Stomach (tissue), 9 donors: ENCODE measurements around the gene THSD4. TPM values are rescaled to one million over a fixed set of nuclear protein-coding genes. Genes with fewer than 3 reads are reported as not detected.
A peak's percentile ranks its signal among the peaks of the same experiment; 100 is the strongest.

Source experiments
- DNase-seq, 2 donors: peaks; one replicate each; pipeline versions ENCODE4 v3.0.0 to v3.0.0-alpha.2; 2013 to 2019
- H3K27ac ChIP-seq, 5 donors: fragments of 200-600 bp in 4 of 5; sonication (generic) in 4 of 5; one replicate each; pipeline ENCODE4 v1.5.1; 2013 to 2019; ENCODE audit warnings: mild to moderate bottlenecking in 1 of 5, moderate library complexity in 1 of 5
- H3K27me3 ChIP-seq, 3 donors: fragments of 200-600 bp; sonication (generic); one replicate each; pipeline ENCODE4 v1.5.1; 2017 to 2019; ENCODE audit warnings: mixed run types in 1 of 3
- H3K36me3 ChIP-seq, 4 donors: fragments of 200-600 bp; sonication (generic); 1 replicate in 3 of 4; 2 replicates in 1 of 4; pipeline ENCODE4 v1.5.1; 2016 to 2019
- H3K4me1 ChIP-seq, 4 donors: fragments of 200-600 bp; sonication (generic); one replicate each; pipeline ENCODE4 v1.5.1; 2016 to 2019
- H3K4me3 ChIP-seq, 4 donors: fragments of 200-600 bp; sonication (generic) in 3 of 4; one replicate each; pipeline ENCODE4 v1.5.1; 2016 to 2019; ENCODE audit warnings: mild to moderate bottlenecking in 1 of 4
- H3K9me3 ChIP-seq, 4 donors: fragments of 200-600 bp; sonication (generic); one replicate each; pipeline ENCODE4 v1.5.1; 2016 to 2019
- CTCF ChIP-seq, 7 experiments: fragments of 450-650 bp in 4 of 7; fragments of 200-600 bp in 3 of 7; sonication (generic) in 3 of 7; IDR thresholded peaks; one replicate each; pipeline ENCODE4 v1.5.1; 2016 to 2019; ENCODE audit warnings: antibody characterized with exemption in 7 of 7, control low read depth in 2 of 7, mild to moderate bottlenecking in 1 of 7
- EP300 ChIP-seq: sonication (generic); formaldehyde crosslinking; IDR thresholded peaks from one replicate; pipeline ENCODE4 v1.6.1; 2017; ENCODE audit warnings: antibody characterized with exemption
- POLR2A ChIP-seq, 4 donors: fragments of 450-650 bp; IDR thresholded peaks; one replicate each; pipeline ENCODE4 v1.6.1; 2016; ENCODE audit warnings: antibody characterized with exemption in 4 of 4, control low read depth in 2 of 4, mild to moderate bottlenecking in 1 of 4, moderate library complexity in 1 of 4
- POLR2AphosphoS5 ChIP-seq, 3 donors: sonication (generic); formaldehyde crosslinking; IDR thresholded peaks; one replicate each; pipeline ENCODE4 v1.6.1; 2016; ENCODE audit warnings: antibody characterized with exemption in 3 of 3
- WGBS, 5 donors: extraction: QIAGEN DNeasy Blood & Tissue Kit in 3 of 5; methylation state at CpG; one replicate each; pipeline versions ENCODE4 v1.1.5 to v1.1.7; 2013 to 2018; 5-methylcytosine and 5-hydroxymethylcytosine counted together
- intact Hi-C: fragments of 100-400 bp; cut with DNase I; formaldehyde crosslinking; loops from one replicate; pipeline ENCODE4 v1.15.1; 2023; ENCODE audit warnings: low total_unique reads
- polyA plus RNA-seq, 3 donors: library from polyadenylated mRNA; stranded (reverse); fragments of 200-250 nt; gene quantifications; one replicate each; pipeline ENCODE4 v1.2.3, GENCODE V29; 2013
- total RNA-seq, 5 donors: library from RNA; depleted of rRNA; stranded (reverse); fragments of >200 nt; gene quantifications; one replicate each; pipeline versions ENCODE4 v1.1.0 to v1.2.3, GENCODE V29; 2014 to 2016
- donor health status: healthy with polysubstance abuse.
- donor health status: Bipolar disorder and iron deficiency.
- donor health status: healthy.

Gene THSD4
- total and polyA plus RNA-seq, 8 donors, result 1.8 to 79.4 (median 22.0) TPM

DNA sequence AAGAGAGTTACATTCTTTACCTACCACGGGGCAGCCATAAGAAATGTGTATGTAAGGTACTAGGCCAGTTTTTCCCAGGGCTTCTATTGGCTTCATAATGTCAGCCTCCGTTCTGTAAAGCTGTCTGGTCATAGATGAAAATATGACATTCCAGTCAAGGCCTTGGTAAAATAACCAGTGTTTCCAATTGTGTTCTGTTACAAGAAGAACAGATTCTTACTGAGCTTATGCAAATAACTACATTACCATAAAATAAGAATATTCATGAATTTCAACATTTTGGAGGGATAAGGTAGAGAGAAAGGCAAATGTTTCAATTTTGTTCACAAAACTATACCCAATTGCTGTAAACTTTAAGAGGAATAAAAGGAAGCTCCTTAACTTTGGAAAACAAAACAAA, 315.5 kb downstream of the THSD4 start:
- WGBS, 5 donors, result 81 to 95% (median 91%) methylated on average over 2 of the region's 2 CpGs
- intact Hi-C loops, result loop anchor here (10.0 kb wide), 1 partner anchor 316 kb away; the partner anchor contains the start of gene THSD4
- TF ChIP-seq EP300 (no peak), CTCF (IDR thresholded peaks at IDR 0.05) (no peak), POLR2AphosphoS5 (IDR thresholded peaks at IDR 0.05) (no peak), POLR2A (IDR thresholded peaks at IDR 0.05) (no peak)

GRCh38 chr15:71431343-71432336, 316.4 kb downstream of the THSD4 start:
- intact Hi-C loops, result loop anchor here (10.0 kb wide), 1 partner anchor 317 kb away; the partner anchor contains the start of gene THSD4
- DNase-seq, result no peak
- Histone ChIP-seq H3K36me3 (no peaks in the 10 kb centered on the region), H3K27me3 (no peaks in the 10 kb centered on the region), H3K9me3 (no peaks in the 10 kb centered on the region), H3K4me3 (no peak overlapping the region), H3K4me1 (no peaks in the 10 kb centered on the region), H3K27ac (peak overlapping the region in 2 of 5 donors; percentile 12 to 52)
- 61 to 76% (median 64%) methylated on average over 8 of the region's 8 CpGs for WGBS, 5 donors
- TF ChIP-seq POLR2A (IDR thresholded peaks at IDR 0.05), result no peak
- TF ChIP-seq POLR2AphosphoS5 (IDR thresholded peaks at IDR 0.05), result peak in 1 of 3 donors; percentile 11

More for the DNA sequence above, 315.5 kb downstream of the THSD4 start:
- H3K27ac ChIP-seq, result peak overlapping the region in 1 of 5 donors; percentile 52
- no peaks in the 10 kb centered on the region for H3K4me1 ChIP-seq
- no peak overlapping the region for H3K4me3 ChIP-seq
- H3K36me3 ChIP-seq, result no peaks in the 10 kb centered on the region
- no peaks in the 10 kb centered on the region for H3K9me3 ChIP-seq
- DNase-seq, result no peak
- no peaks in the 10 kb centered on the region for H3K27me3 ChIP-seq

- Histone ChIP-seq H3K27ac (no peak overlapping the region), H3K4me1 (no peaks in the 10 kb centered on the region), H3K27me3 (no peaks in the 10 kb centered on the region), H3K36me3 (no peaks in the 10 kb centered on the region), H3K9me3 (no peaks in the 10 kb centered on the region), H3K4me3 (no peak overlapping the region)
- DNase-seq, result no peak
- WGBS, 5 donors, result 89 to 90% (median 90%) methylated on average over 1 of the region's 1 CpG
- intact Hi-C loops, result loop anchor here (10.0 kb wide), 1 partner anchor 319 kb away; the partner anchor contains the start of gene THSD4
- TF ChIP-seq POLR2A (IDR thresholded peaks at IDR 0.05) (no peak), POLR2AphosphoS5 (IDR thresholded peaks at IDR 0.05) (no peak), CTCF (IDR thresholded peaks at IDR 0.05) (no peak), EP300 (no peak)
Measured at GRCh38 chr15:71433402-71433801, 318.1 kb downstream of the THSD4 start.

- intact Hi-C loops, result loop anchor here (10.0 kb wide), 1 partner anchor 320 kb away; the partner anchor contains the start of gene THSD4
- Histone ChIP-seq H3K27ac (no peak overlapping the region), H3K4me1 (no peaks in the 10 kb centered on the region), H3K27me3 (no peaks in the 10 kb centered on the region), H3K9me3 (no peaks in the 10 kb centered on the region), H3K4me3 (no peak overlapping the region), H3K36me3 (no peaks in the 10 kb centered on the region)
- no peak for TF ChIP-seq CTCF (IDR thresholded peaks at IDR 0.05)
- no peak for TF ChIP-seq EP300
- TF ChIP-seq POLR2AphosphoS5 (IDR thresholded peaks at IDR 0.05), result no peak
- no peak for TF ChIP-seq POLR2A (IDR thresholded peaks at IDR 0.05)
- WGBS, 5 donors, result 81 to 93% (median 90%) methylated on average over 2 of the region's 2 CpGs
- no peak for DNase-seq
Measured at GRCh38 chr15:71434774-71435173, 319.5 kb downstream of the THSD4 start.
